GM12878 (cell line): ENCODE data around the gene CPLANE2. TPM values are rescaled to one million over a fixed set of nuclear protein-coding genes. Genes with fewer than 3 reads are reported as not detected.
"Not testable (repeated sequence)": the region's sequence is repeated elsewhere in the genome, so short reads cannot be mapped to it uniquely, and the experiment has no call there.

ENCODE experiments used
- ATAC-seq: fragments of 200-7000 bp; cut with Tn5 transposase; 3 replicates; pipeline ENCODE4 v1.9.1; 2020; ENCODE audit warnings: mild to moderate bottlenecking, moderate library complexity
- BruUV-seq: library from RNA; stranded (reverse); fragments of 400-500 nt; replicated peaks from 2 replicates; lab custom pipeline; 2021; lab: Mats Ljungman, UMichigan
- CTCF ChIA-PET: fragments of 300-600 bp; sonication (Branson Sonifier 250); formaldehyde crosslinking; extraction: SDS; loops from one replicate; lab custom pipeline; 2021; ENCODE audit warnings: inconsistent platforms; lab: Yijun Ruan, JAX
- POLR2A ChIA-PET: fragments of 350-600 bp; formaldehyde crosslinking; extraction: SDS; loops from one replicate; lab custom pipeline; 2021; ENCODE audit warnings: inconsistent platforms; lab: Charles Lee
- RAD21 ChIA-PET: fragments of 300-600 bp; sonication (Branson Sonifier 250); formaldehyde crosslinking; loops from one replicate; lab custom pipeline; 2023; ENCODE audit warnings: antibody characterized with exemption; ENCODE audit not compliant: unreplicated experiment; lab: Charles Lee
- SMC1A ChIA-PET: fragments of 300-600 bp; sonication (Branson Sonifier 250); formaldehyde crosslinking; loops from one replicate; lab custom pipeline; 2023; ENCODE audit not compliant: unreplicated experiment, uncharacterized antibody; lab: Charles Lee
- DNase-seq: peaks from one replicate; pipeline ENCODE4 v3.0.0-alpha.2; 2011; ENCODE audit warnings: low read depth, low spot score
- FAIRE-seq: peaks from 3 replicates; lab custom pipeline; 2011; peaks lifted over from hg19 to GRCh38; lab: Jason Lieb, UNC
- H2AFZ ChIP-seq: 2 replicates; pipeline ENCODE4 v1.6.0; 2011; ENCODE audit warnings: low read depth, low read length, control low read depth; ENCODE audit not compliant: control insufficient read depth
- H3K27ac ChIP-seq: 2 replicates; pipeline ENCODE4 v1.5.1; 2011; ENCODE audit warnings: control low read depth; ENCODE audit not compliant: control insufficient read depth, insufficient read depth
- H3K27me3 ChIP-seq, 2 experiments: replicated peaks in 1 of 2; 2 replicates each; pipeline versions ENCODE4 v1.6.0 to v1.6.1; 2011; ENCODE audit warnings: low read length in 1 of 2; ENCODE audit not compliant: control insufficient read depth in 2 of 2, insufficient read depth in 2 of 2
- H3K36me3 ChIP-seq, 2 experiments: 2 replicates each; pipeline ENCODE4 v1.5.1; 2011; ENCODE audit warnings: low read length in 1 of 2; ENCODE audit not compliant: control insufficient read depth in 2 of 2, insufficient read depth in 2 of 2
- H3K4me1 ChIP-seq: 2 replicates; pipeline ENCODE4 v1.6.1; 2011; ENCODE audit warnings: mild to moderate bottlenecking, low read length, moderate library complexity, mixed read lengths; ENCODE audit not compliant: control insufficient read depth, insufficient read depth
- H3K4me2 ChIP-seq: 2 replicates; pipeline ENCODE4 v1.6.0; 2011; ENCODE audit warnings: control low read depth; ENCODE audit not compliant: control insufficient read depth, insufficient read depth
- H3K4me3 ChIP-seq: fragments of 200-600 bp; sonication (generic); 2 replicates; pipeline ENCODE4 v1.5.1; 2016
- H3K79me2 ChIP-seq: 2 replicates; pipeline ENCODE4 v1.6.0; 2011; ENCODE audit warnings: low read length; ENCODE audit not compliant: control insufficient read depth, insufficient read depth
- H3K9ac ChIP-seq: 2 replicates; pipeline ENCODE4 v1.8.0; 2011; ENCODE audit warnings: low read length, control low read depth, mixed read lengths; ENCODE audit not compliant: control insufficient read depth, insufficient read depth
- H3K9me3 ChIP-seq: replicated peaks from 3 replicates; pipeline ENCODE4 v1.5.1; 2011; ENCODE audit warnings: mild to moderate bottlenecking, low read length; ENCODE audit not compliant: control insufficient read depth, insufficient read depth
- H4K20me1 ChIP-seq: 2 replicates; pipeline ENCODE4 v1.6.0; 2011; ENCODE audit not compliant: control insufficient read depth, insufficient read depth
- WGBS: methylation state at CpG from one replicate; pipeline ENCODE4 v1.1.6; 2016; ENCODE audit warnings: low lambda C conversion rate; ENCODE audit not compliant: insufficient replicate concordance, insufficient coverage; ENCODE audit errors: missing lambda C conversion rate; 5-methylcytosine and 5-hydroxymethylcytosine counted together
- in situ Hi-C: fragments of 300-500 bp; cut with MboI; formaldehyde crosslinking; loops from 9 replicates; pipeline ENCODE4 v1.14.3; 2018; ENCODE audit warnings: mixed read lengths
- intact Hi-C: fragments of 100-400 bp; cut with micrococcal nuclease; formaldehyde crosslinking; loops from one replicate; pipeline ENCODE4 v1.14.2; 2022; ENCODE audit not compliant: unreplicated experiment
- polyA plus RNA-seq, 11 experiments: library from polyadenylated mRNA; depleted of rRNA in 4 of 11; unstranded in 6 of 11; stranded (reverse) in 5 of 11; fragments of >200 nt; fragmentation: Nextera tagmentation in 4 of 11; fragmentation: Illumina TruSeq in 1 of 11; extraction: Ambion mirVana in 4 of 11; extraction: Trizol in 1 of 11; gene quantifications; 1 replicate in 1 of 11; 2 replicates in 10 of 11; pipeline versions ENCODE4 v1.2.1 to v1.2.3, GENCODE V29; 2011 to 2016; ENCODE audit warnings: inconsistent platforms in 2 of 11, missing spikeins in 2 of 11, low read depth in 1 of 11
- total RNA-seq, 4 experiments: library from RNA; depleted of rRNA in 3 of 4; stranded (reverse); fragments of >200 nt in 3 of 4; fragmentation: Illumina TruSeq in 1 of 4; extraction: Trizol in 1 of 4; gene quantifications; 2 replicates each; pipeline versions ENCODE4 v1.2.1 to v1.2.3, GENCODE V29; 2013 to 2021

CPLANE2 gene
- total and polyA plus RNA-seq, 10 of the 15 experiments (the other 5 are each of a cell fraction or from before 2014, with no cell fraction given) = 0.09 to 4.5 (median 2.3) TPM; not detected in 1

GRCh38 chr1:16215240-16215639, 21.7 kb downstream of the CPLANE2 start:
- BruUV-seq, CTCF ChIA-PET, H3K27me3 ChIP-seq, H3K4me3 ChIP-seq, intact Hi-C loops, H2AFZ ChIP-seq, in situ Hi-C loops, SMC1A ChIA-PET, H3K9me3 ChIP-seq, H3K4me1 ChIP-seq, H3K36me3 ChIP-seq, H4K20me1 ChIP-seq, H3K9ac ChIP-seq, H3K27ac ChIP-seq, H3K4me2 ChIP-seq, ATAC-seq, H3K79me2 ChIP-seq, DNase-seq, FAIRE-seq: not testable (repeated sequence)
- ChIA-PET POLR2A (interaction anchor here (0.7 kb wide), 1 partner anchor 9 kb away, joined by 6 read pairs; no protein-coding TSS in a partner anchor), RAD21 (interaction anchor here (0.6 kb wide), 1 partner anchor 16 kb away, joined by 3 read pairs; no protein-coding TSS in a partner anchor)
- WGBS = 81% methylated on average over 14 of the region's 14 CpGs

- H3K27ac ChIP-seq, H3K4me2 ChIP-seq, H3K79me2 ChIP-seq, intact Hi-C loops, POLR2A ChIA-PET, DNase-seq, H3K36me3 ChIP-seq, H3K9me3 ChIP-seq, H3K4me1 ChIP-seq, H3K4me3 ChIP-seq, RAD21 ChIA-PET, in situ Hi-C loops, H3K9ac ChIP-seq, ATAC-seq, H4K20me1 ChIP-seq, H3K27me3 ChIP-seq, CTCF ChIA-PET, BruUV-seq, FAIRE-seq, H2AFZ ChIP-seq: not testable (repeated sequence)
- WGBS = 67% methylated on average over 3 of the region's 3 CpGs
- SMC1A ChIA-PET = interaction anchor here (1.0 kb wide), 1 partner anchor 31 kb away, joined by 3 read pairs; no protein-coding TSS in a partner anchor
Measured at GRCh38 chr1:16213544-16213943, 23.4 kb downstream of the CPLANE2 start.
